ENCODE results near the gene ADGB. TPM values are rescaled to one million over a fixed set of nuclear protein-coding genes. Genes with fewer than 3 reads are reported as not detected.
A peak's percentile ranks its signal among the peaks of the same experiment; 100 is the strongest.
"Not testable (repeated sequence)": the region's sequence is repeated elsewhere in the genome, so short reads cannot be mapped to it uniquely, and the experiment has no call there.

ADGB gene
- total RNA-seq, 1 donor from 2014 or later, result 0.31 TPM

GRCh38 chr6:146709036-146709622 is 110.4 kb downstream of the ADGB start:
- ATAC-seq, result no peak
- DNase-seq (ENCODE audit: low spot score), result no peak
- intact Hi-C loops (cut with DNase I), result no loop called here

- intact Hi-C loops (cut with DNase I), result no loop called here
- ATAC-seq (no peak), DNase-seq (ENCODE audit: low spot score) (no peak)
Observed at GRCh38 chr6:146719387-146719786, 120.6 kb downstream of the ADGB start.

- intact Hi-C loops (cut with DNase I), result no loop called here
- DNase-seq (ENCODE audit: low spot score) (no peak), ATAC-seq (no peak)
Observed at GRCh38 chr6:146739696-146740095, 140.9 kb downstream of the ADGB start.

- intact Hi-C loops (cut with DNase I), result no loop called here
- DNase-seq (ENCODE audit: low spot score) (no peak), ATAC-seq (no peak)
Observed at GRCh38 chr6:146741609-146742008, 142.8 kb downstream of the ADGB start.

- intact Hi-C loops (cut with DNase I), result no loop called here
- ATAC-seq (no peak), DNase-seq (ENCODE audit: low spot score) (no peak)
Observed at GRCh38 chr6:146753306-146753705, 154.5 kb downstream of the ADGB start.

- ATAC-seq (no peak), DNase-seq (ENCODE audit: low spot score) (no peak)
- intact Hi-C loops (cut with DNase I), result no loop called here
Observed at GRCh38 chr6:146767632-146768031, 168.9 kb downstream of the ADGB start.

- no peak for ATAC-seq
- DNase-seq (ENCODE audit: low spot score), result no peak
- intact Hi-C loops (cut with DNase I), result no loop called here
Observed at GRCh38 chr6:146768722-146769121, 169.9 kb downstream of the ADGB start.

GRCh38 chr6:146770275-146770964 is 171.6 kb downstream of the ADGB start:
- intact Hi-C loops (cut with DNase I), result no loop called here
- ATAC-seq, result peak; percentile 15
- no peak for DNase-seq (ENCODE audit: low spot score)

GRCh38 chr6:146770965-146771735 is 172.4 kb downstream of the ADGB start:
- DNase-seq (ENCODE audit: low spot score) (no peak), ATAC-seq (peak; percentile 70)
- intact Hi-C loops (cut with DNase I), result no loop called here

GRCh38 chr6:146775220-146775619 is 176.4 kb downstream of the ADGB start:
- intact Hi-C loops (cut with DNase I), result no loop called here
- DNase-seq (ENCODE audit: low spot score), result no peak
- ATAC-seq, result no peak

- intact Hi-C loops (cut with DNase I), result no loop called here
- no peak for ATAC-seq
- no peak for DNase-seq (ENCODE audit: low spot score)
Observed at GRCh38 chr6:146781836-146782235, 183.1 kb downstream of the ADGB start.

- ATAC-seq (no peak), DNase-seq (ENCODE audit: low spot score) (no peak)
- intact Hi-C loops (cut with DNase I), result no loop called here
Observed at GRCh38 chr6:146785001-146785585, 186.3 kb downstream of the ADGB start.

- no peak for ATAC-seq
- intact Hi-C loops (cut with DNase I), result no loop called here
Observed at GRCh38 chr6:146787876-146788508, 189.2 kb downstream of the ADGB start.

GRCh38 chr6:146790561-146791091 is 191.9 kb downstream of the ADGB start:
- intact Hi-C loops (cut with DNase I), result no loop called here
- no peak for ATAC-seq
- no peak for DNase-seq (ENCODE audit: low spot score)

More at GRCh38 chr6:146787876-146788508, 189.2 kb downstream of the ADGB start:
- no peak for DNase-seq (ENCODE audit: low spot score)

- no peak for DNase-seq (ENCODE audit: low spot score)
- intact Hi-C loops (cut with DNase I), result no loop called here
- ATAC-seq, result no peak
Observed at GRCh38 chr6:146791930-146792329, 193.2 kb downstream of the ADGB start.

- intact Hi-C loops (cut with DNase I); ATAC-seq; DNase-seq (ENCODE audit: low spot score): not testable (repeated sequence)
Observed at GRCh38 chr6:146793218-146793617, 194.4 kb downstream of the ADGB start.

- DNase-seq (ENCODE audit: low spot score) (no peak), ATAC-seq (no peak)
- intact Hi-C loops (cut with DNase I), result no loop called here
Observed at GRCh38 chr6:146795479-146796133, 196.8 kb downstream of the ADGB start.

GRCh38 chr6:146803167-146803566 is 204.4 kb downstream of the ADGB start:
- DNase-seq (ENCODE audit: low spot score); ATAC-seq; intact Hi-C loops (cut with DNase I): not testable (repeated sequence)

- intact Hi-C loops (cut with DNase I), result no loop called here
- ATAC-seq, result no peak
- DNase-seq (ENCODE audit: low spot score), result no peak
Observed at GRCh38 chr6:146803601-146804000, 204.8 kb downstream of the ADGB start.

Data from sciatic nerve (tissue), 2 donors.